Measurements from ENCODE around the gene PPP1R7.

- no peak for TF ChIP-seq CTCF (IDR thresholded peaks at IDR 0.05)
- no peak for TF ChIP-seq EP300 (IDR thresholded peaks at IDR 0.05)
Measured at GRCh38 chr2:241133436-241133820, 16.8 kb upstream of the PPP1R7 start.
